HG03064 (cell line): Measurements from ENCODE around the gene HMCN1.

Experiments
- ATAC-seq: cut with Tn5 transposase; IDR thresholded peaks from one replicate; pipeline ENCODE4 v1.9.1; 2021; ENCODE audit warnings: low read depth; ENCODE audit not compliant: unreplicated experiment

Gene HMCN1

DNA sequence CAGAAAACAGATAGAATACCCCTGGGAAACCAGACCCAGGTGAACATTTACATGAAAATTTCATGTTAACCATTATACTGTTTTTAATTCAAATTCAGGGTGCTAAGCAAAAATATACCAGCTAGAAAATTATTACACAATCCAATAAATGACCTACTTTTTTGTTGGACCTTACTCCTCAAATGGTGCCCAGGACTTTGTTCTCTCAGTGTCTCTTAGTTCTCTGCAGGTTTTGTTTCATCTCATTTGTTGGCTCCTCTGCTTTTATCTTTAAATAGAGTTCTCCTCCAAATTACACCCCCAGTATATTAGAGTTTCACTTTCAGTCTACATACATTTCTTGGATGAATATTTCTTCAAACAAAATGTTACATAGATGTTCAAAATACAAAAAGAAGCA lies 326.0 kb downstream of the HMCN1 start:
- ATAC-seq, result no peak

DNA sequence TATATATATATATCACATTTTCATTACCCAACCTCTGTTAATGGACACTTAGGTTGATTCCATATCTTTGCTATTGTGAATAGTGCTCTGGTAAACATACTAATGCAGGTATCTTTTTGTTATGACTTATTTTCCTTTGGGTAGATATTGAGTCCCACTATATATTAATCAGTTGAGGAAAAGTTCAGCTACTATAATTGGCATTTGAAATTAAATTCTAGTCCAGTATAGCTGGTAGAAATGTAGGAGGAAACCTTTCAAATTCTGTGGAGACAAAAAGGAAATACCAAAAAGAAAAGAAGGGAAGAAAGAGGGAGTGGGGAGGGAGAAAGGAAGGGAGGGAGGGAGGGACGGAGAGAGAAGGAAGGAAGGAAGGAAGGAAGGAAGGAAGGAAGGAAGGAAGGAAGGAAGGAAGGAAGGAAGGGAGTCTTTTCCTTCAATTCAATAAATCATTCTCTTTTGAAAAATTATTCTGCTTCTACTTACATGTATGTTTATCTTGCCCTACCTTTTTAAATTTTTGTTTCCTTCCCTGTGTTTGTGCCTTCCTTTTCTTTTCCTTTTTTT lies 329.0 kb downstream of the HMCN1 start:
- ATAC-seq, result no peak

- no peak for ATAC-seq
Observed at GRCh38 chr1:186066411-186066810, 332.2 kb downstream of the HMCN1 start.

GRCh38 chr1:186073697-186074096 lies 339.5 kb downstream of the HMCN1 start:
- ATAC-seq, result no peak

GRCh38 chr1:186076006-186076405 lies 341.8 kb downstream of the HMCN1 start:
- ATAC-seq, result no peak

DNA sequence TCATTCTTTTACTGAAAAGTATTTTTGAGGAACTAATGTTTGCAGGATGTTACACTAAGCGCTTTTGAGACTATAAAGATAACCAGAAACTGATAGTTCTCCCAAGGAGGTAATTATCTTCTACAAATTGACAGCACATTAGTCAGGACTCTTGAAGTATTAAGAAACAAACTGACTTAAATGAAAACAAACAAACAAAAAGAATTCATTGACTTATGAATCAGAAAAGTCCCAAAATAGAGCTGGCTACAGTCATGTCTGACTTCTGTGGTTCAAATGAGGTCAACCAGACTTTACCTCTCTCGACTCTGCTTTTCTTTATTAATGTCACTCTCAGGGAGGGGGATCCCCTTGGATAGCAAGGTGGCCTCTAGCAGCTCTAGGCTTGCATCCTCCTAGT lies 344.1 kb downstream of the HMCN1 start:
- peak; percentile 91 for ATAC-seq

GRCh38 chr1:186079084-186079684 lies 345.0 kb downstream of the HMCN1 start:
- ATAC-seq, result no peak

DNA sequence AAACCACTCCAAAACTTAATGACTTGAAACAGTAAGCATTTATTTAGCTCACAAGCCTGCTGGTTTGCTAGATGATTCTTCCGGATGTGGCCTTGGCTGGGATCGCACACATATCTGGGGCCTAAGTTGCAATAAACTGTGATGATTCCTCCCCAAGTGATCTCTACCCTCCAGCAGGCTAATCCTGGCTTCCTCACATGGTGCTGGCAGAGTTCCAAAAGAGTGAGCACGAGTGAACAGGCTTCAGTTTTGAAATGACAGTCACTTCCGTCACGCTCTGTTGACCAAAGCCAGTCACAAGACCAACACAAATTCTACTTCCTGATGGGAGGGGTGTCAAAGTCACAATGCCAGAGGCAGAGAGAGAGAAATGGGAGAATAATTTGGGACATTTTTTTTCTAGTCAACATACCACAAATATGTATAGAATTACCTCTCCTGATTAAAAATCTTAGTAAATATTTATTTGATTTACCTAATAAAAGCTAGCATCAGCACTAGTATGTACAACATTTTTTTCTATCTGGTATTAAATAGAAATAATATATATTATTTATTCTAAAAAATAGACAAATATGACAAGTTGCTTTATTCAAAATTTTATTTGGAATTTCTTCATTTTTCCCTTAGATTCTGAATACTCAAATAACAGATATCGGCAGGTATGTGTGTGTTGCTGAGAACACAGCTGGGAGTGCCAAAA lies 348.2 kb downstream of the HMCN1 start:
- peak; percentile 66 for ATAC-seq

- ATAC-seq, result no peak
Observed at GRCh38 chr1:186086583-186086982, 352.4 kb downstream of the HMCN1 start.

GRCh38 chr1:186089940-186090339 lies 355.7 kb downstream of the HMCN1 start:
- ATAC-seq, result no peak

GRCh38 chr1:186091222-186091720 lies 357.1 kb downstream of the HMCN1 start:
- ATAC-seq, result no peak

DNA sequence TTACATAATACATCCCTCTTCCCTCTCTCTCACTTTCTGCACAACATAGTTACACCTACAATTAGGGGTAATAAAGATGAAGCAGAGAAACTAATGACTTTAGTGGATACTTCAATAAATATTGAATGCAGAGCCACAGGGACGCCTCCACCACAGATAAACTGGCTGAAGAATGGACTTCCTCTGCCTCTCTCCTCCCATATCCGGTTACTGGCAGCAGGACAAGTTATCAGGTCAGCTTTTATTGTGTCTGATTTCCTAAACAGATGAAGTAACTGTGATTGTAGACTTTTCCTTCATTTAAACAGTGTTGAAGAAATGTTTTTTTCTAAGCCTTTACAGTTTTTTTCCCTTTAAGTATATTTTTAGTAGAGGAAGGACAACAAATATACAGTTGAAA lies 359.2 kb downstream of the HMCN1 start:
- ATAC-seq, result no peak

DNA sequence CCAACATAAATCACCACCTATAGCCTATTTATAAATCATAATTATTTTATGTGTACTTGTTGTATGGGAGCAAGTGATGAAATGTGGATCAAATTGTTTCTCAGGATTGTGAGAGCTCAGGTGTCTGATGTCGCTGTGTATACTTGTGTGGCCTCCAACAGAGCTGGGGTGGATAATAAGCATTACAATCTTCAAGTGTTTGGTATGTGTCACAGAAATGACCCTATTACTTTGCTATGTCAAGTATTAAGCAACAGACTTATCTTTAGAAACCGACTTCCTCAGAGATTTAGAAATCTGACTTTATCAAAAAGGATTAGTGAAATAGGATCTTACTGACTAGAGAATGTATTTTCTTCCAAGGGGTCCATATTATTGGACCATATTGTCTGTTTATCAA lies 360.0 kb downstream of the HMCN1 start:
- no peak for ATAC-seq

- ATAC-seq, result no peak
Observed at GRCh38 chr1:186099336-186100104, 365.3 kb downstream of the HMCN1 start.

- ATAC-seq, result no peak
Observed at GRCh38 chr1:186102107-186102506, 367.9 kb downstream of the HMCN1 start.

DNA sequence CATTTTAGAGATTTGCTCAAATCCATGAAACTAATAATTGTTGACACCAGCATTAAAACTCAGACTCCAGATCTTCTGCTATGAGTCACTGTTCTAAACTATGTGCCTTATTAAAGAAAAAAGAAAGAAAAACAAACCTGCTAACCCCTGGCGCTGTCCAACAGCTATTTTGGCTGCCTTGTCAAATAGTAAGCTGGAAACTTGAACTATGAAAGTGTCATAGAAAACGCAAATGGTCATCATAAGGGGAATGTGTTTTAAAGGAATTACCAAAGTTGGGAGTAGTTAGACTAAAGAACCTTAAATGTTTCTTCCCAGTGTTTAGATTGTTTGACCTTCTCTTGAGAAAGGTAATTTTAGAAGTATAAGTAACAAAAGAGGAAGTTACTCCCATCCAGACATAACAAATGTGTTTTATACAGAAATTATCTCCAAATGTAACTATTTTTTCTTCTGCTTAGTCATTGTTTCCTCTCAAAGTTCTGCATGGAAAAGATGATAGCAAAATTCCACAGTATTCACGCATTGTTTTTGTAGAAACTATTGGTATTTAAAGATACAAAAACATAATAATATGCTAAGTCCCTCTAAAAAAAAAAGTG lies 368.5 kb downstream of the HMCN1 start:
- ATAC-seq, result no peak

- ATAC-seq, result no peak
Observed at GRCh38 chr1:186104459-186104858, 370.3 kb downstream of the HMCN1 start.

DNA sequence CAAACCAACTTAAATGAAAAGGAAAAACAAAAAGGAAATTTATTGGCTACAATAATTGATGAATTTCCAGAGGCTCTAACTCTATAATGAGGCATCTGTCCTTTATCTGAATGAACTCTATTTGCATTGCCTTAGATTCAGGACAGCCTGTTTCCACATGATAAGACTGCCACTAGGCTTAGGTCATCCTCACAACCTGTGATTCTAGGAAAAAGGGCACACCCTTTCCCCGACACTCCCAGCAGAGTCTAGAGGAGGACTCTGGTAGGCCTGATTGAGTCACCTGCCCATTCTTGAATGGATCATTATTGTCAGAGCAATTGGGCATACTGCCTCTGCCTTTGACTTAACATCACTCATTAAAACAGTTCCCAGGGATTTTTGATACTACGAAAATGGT lies 378.1 kb downstream of the HMCN1 start:
- ATAC-seq, result no peak

DNA sequence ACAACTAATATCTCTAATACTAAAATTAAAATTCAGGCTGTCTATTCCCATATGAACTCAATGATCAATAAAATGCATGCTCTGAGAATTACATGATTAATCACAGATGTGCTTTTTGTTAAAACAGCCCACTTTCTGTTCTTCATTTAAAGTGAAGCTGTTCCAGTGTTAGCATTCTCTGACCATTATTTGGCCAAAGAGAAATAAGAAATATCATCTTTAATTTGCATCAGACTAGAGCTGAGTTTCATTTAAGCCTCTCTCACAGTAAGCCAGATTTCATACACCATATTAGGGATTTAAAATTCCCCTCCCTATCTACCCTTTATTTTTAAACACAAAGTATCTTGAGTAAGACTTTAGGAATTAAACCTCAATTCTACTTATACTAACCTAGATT lies 379.3 kb downstream of the HMCN1 start:
- ATAC-seq, result no peak

GRCh38 chr1:186118724-186119123 lies 384.5 kb downstream of the HMCN1 start:
- ATAC-seq, result no peak

DNA sequence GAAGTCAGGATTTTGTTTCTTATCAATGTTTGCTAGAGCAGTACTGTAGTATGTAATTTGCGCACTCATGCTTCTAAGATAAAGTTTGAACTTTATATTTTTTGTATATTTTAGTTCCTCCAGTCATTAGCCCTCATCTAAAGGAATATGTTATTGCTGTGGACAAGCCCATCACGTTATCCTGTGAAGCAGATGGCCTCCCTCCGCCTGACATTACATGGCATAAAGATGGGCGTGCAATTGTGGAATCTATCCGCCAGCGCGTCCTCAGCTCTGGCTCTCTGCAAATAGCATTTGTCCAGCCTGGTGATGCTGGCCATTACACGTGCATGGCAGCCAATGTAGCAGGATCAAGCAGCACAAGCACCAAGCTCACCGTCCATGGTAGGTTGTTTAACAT lies 388.6 kb downstream of the HMCN1 start:
- no peak for ATAC-seq
